CD4-positive, alpha-beta T cell (primary cell): ENCODE measurements around the gene PRKCH. TPM values are rescaled to one million over a fixed set of nuclear protein-coding genes. Genes with fewer than 3 reads are reported as not detected.
A peak's percentile ranks its signal among the peaks of the same experiment; 100 is the strongest.

Source experiments
- ATAC-seq: fragments of 200-7000 bp; cut with Tn5 transposase; one replicate; pipeline ENCODE4 v1.10.0; 2022; ENCODE audit warnings: mild to moderate bottlenecking; ENCODE audit not compliant: poor library complexity
- CTCF ChIA-PET: fragments of 350-600 bp; sonication (Branson Sonifier 250); formaldehyde crosslinking; loops from one replicate; lab custom pipeline; 2021; ENCODE audit warnings: antibody characterized with exemption, inconsistent platforms; lab: Charles Lee
- POLR2A ChIA-PET: fragments of 350-600 bp; sonication (Branson Sonifier 250); formaldehyde crosslinking; loops from one replicate; lab custom pipeline; 2021; ENCODE audit warnings: antibody characterized with exemption, inconsistent platforms; lab: Charles Lee
- DNase-seq, 14 experiments: peaks; one replicate each; pipeline ENCODE4 v3.0.0-alpha.2; 2013 to 2020; ENCODE audit warnings: mixed read lengths in 2 of 14
- H3K27ac ChIP-seq, 2 donors: one replicate each; pipeline versions ENCODE4 v1.5.1 to v1.7.0; 2013; ENCODE audit warnings: low read length in 2 of 2, low read depth in 1 of 2, mild to moderate bottlenecking in 1 of 2
- H3K27me3 ChIP-seq, 2 experiments: 1 replicate in 1 of 2; 2 replicates in 1 of 2; pipeline versions ENCODE4 v1.6.1 to v1.7.0; 2013; ENCODE audit warnings: low read length in 2 of 2, control low read depth in 1 of 2, mild to moderate bottlenecking in 1 of 2, moderate library complexity in 1 of 2; ENCODE audit not compliant: insufficient read depth in 2 of 2, control insufficient read depth in 1 of 2
- H3K36me3 ChIP-seq: one replicate; pipeline ENCODE4 v1.6.1; 2013; ENCODE audit warnings: low read length, control low read depth; ENCODE audit not compliant: insufficient read depth
- H3K4me1 ChIP-seq: one replicate; pipeline ENCODE4 v1.6.1; 2013; ENCODE audit warnings: low read length, control low read depth; ENCODE audit not compliant: insufficient read depth
- H3K4me3 ChIP-seq: one replicate; pipeline ENCODE4 v1.5.1; 2013; ENCODE audit warnings: mild to moderate bottlenecking, low read length, moderate library complexity
- H3K9me3 ChIP-seq, 2 experiments: 1 replicate in 1 of 2; 2 replicates in 1 of 2; pipeline versions ENCODE4 v1.6.1 to v1.7.0; 2013; ENCODE audit warnings: low read length in 2 of 2, mild to moderate bottlenecking in 2 of 2, control low read depth in 1 of 2, moderate library complexity in 1 of 2; ENCODE audit not compliant: control insufficient read depth in 1 of 2, insufficient read depth in 1 of 2
- H3K27ac Mint-ChIP-seq: one replicate; pipeline ENCODE4 v1.8.0; 2020; ENCODE audit warnings: mixed read lengths
- H3K27me3 Mint-ChIP-seq: one replicate; pipeline ENCODE4 v1.8.0; 2021; ENCODE audit warnings: mixed read lengths
- H3K36me3 Mint-ChIP-seq: one replicate; pipeline ENCODE4 v1.8.0; 2021; ENCODE audit warnings: low read depth, mixed read lengths
- H3K4me1 Mint-ChIP-seq: one replicate; pipeline ENCODE4 v1.8.0; 2021; ENCODE audit warnings: low read depth, mixed read lengths
- H3K4me3 Mint-ChIP-seq: one replicate; pipeline ENCODE4 v1.8.0; 2020; ENCODE audit warnings: mild to moderate bottlenecking, mixed read lengths
- H3K9me3 Mint-ChIP-seq: one replicate; pipeline ENCODE4 v1.8.0; 2020; ENCODE audit warnings: mixed read lengths
- intact Hi-C, 2 experiments: fragments of 100-400 bp; cut with DNase I in 1 of 2; cut with micrococcal nuclease in 1 of 2; formaldehyde crosslinking; loops; one replicate each; pipeline versions ENCODE4 v1.15.1 to v1.9.0; 2023 to 2025; cut with DNase I, micrococcal nuclease
- total RNA-seq, 174 experiments: library from RNA in 2 of 174; stranded (reverse) in 2 of 174; gene quantifications; one replicate each; pipeline ENCODE4 v1.2.3 and lab custom pipeline; 2021 to 2026
- TF ChIP-seq, protein P1 (sequence below): fragments of 200-600 bp; IDR thresholded peaks from one replicate; pipeline ENCODE4 v1.8.0; 2022; ENCODE audit warnings: antibody characterized with exemption, mild to moderate bottlenecking

The PRKCH gene
- total RNA-seq, 2 experiments from 2014 or later: 378 to 385 TPM

DNA sequence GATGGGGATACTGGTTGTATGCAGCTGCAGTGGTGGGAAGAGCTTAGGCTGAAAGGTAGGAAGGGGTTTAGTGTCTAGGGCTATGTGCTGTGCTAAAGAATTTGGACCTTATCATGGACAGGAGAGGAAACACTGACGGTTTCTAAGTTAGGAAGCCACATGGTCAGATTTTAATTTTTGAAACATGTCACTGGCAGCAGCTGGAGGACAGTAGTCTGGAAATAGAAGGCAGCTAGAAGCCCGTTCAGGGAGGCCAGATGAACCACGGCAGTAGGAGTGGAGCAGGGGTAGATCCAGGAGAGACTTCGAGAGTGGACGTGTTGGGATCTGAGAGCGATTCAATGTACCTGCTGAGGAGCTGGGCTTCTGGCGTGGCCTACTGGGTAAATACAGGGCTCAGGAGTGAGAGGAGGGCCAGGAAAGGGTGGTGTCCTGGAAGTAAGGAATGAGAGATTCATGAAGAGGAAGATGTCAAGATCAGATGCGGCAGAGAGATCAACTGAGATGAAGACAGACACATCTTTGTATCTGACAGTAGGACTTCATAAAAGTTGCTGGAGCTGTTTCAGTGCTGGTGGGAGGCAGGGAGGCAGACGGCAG is 64.9 kb downstream of the PRKCH start:
- POLR2A ChIA-PET: interaction anchor here (0.9 to 2.6 kb wide), 11 partner anchors 10 to 106 kb away, joined by 3 to 21 read pairs (median 5); partner anchors contain the start of genes PRKCH and TMEM30B
- Histone ChIP-seq H3K4me3 (no peak overlapping the region), H3K27ac (peak overlapping the region; percentile 44 to 72), H3K27me3 (no peaks in the 10 kb centered on the region), H3K36me3 (peaks cover 1% of the 10 kb centered on the region), H3K9me3 (no peaks in the 10 kb centered on the region), H3K4me1 (peaks cover 89% of the 10 kb centered on the region)
- ATAC-seq: no peak
- Mint-ChIP-seq H3K9me3 (no peaks in the 10 kb centered on the region), H3K27me3 (no peaks in the 10 kb centered on the region), H3K27ac (no peak overlapping the region), H3K4me3 (no peak overlapping the region), H3K4me1 (peaks cover 18% of the 10 kb centered on the region), H3K36me3 (peaks cover 14% of the 10 kb centered on the region)
- no peak for DNase-seq
- TF ChIP-seq, protein P1, sequence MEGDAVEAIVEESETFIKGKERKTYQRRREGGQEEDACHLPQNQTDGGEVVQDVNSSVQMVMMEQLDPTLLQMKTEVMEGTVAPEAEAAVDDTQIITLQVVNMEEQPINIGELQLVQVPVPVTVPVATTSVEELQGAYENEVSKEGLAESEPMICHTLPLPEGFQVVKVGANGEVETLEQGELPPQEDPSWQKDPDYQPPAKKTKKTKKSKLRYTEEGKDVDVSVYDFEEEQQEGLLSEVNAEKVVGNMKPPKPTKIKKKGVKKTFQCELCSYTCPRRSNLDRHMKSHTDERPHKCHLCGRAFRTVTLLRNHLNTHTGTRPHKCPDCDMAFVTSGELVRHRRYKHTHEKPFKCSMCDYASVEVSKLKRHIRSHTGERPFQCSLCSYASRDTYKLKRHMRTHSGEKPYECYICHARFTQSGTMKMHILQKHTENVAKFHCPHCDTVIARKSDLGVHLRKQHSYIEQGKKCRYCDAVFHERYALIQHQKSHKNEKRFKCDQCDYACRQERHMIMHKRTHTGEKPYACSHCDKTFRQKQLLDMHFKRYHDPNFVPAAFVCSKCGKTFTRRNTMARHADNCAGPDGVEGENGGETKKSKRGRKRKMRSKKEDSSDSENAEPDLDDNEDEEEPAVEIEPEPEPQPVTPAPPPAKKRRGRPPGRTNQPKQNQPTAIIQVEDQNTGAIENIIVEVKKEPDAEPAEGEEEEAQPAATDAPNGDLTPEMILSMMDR: no peak
- intact Hi-C loops: loop anchor here (5.0 to 10.0 kb wide), 3 partner anchors 49 to 449 kb away; no protein-coding TSS in a partner anchor
- CTCF ChIA-PET: interaction anchor here (0.5 to 1.5 kb wide), 4 partner anchors 15 to 95 kb away, joined by 3 to 4 read pairs (median 4); no protein-coding TSS in a partner anchor

DNA sequence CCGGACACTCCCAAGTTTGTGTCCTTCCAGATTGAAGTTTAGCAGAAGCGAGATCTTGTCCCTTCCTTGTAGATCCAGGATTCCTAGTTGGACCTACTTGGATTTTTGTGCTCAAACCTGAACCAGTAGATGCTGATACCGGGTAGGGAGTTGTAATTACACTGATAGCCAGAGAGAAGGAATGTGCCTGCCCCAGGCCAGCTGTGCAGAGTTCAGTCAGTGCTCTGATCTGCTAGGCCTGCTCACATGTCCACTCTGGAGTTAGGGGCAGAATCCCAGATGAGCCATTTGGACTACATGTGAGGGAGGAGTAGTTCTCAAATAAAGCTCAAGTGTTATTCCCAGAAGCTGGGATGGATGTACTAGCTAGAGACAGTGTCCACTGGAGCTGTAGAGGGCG is 65.7 kb downstream of the PRKCH start:
- Histone ChIP-seq H3K9me3 (no peaks in the 10 kb centered on the region), H3K4me3 (no peak overlapping the region), H3K27ac (peak overlapping the region; percentile 72), H3K4me1 (peaks cover 81% of the 10 kb centered on the region), H3K36me3 (peaks cover 9% of the 10 kb centered on the region), H3K27me3 (no peaks in the 10 kb centered on the region)
- ChIA-PET POLR2A (interaction anchor here (0.9 to 4.4 kb wide), 13 partner anchors 9 to 65 kb away, joined by 3 to 33 read pairs (median 7); partner anchors contain the start of gene PRKCH), CTCF (interaction anchor here (1.1 to 1.5 kb wide), 2 partner anchors 16 to 43 kb away, joined by 3 to 4 read pairs; no protein-coding TSS in a partner anchor)
- Mint-ChIP-seq H3K4me1 (peaks cover 26% of the 10 kb centered on the region), H3K36me3 (peaks cover 21% of the 10 kb centered on the region), H3K27me3 (no peaks in the 10 kb centered on the region), H3K4me3 (no peak overlapping the region), H3K27ac (no peak overlapping the region), H3K9me3 (no peaks in the 10 kb centered on the region)
- no peak for ATAC-seq
- TF ChIP-seq, protein P1: no peak
- intact Hi-C loops: loop anchor here (5.0 to 10.0 kb wide), 3 partner anchors 48 to 448 kb away; no protein-coding TSS in a partner anchor
- no peak for DNase-seq

DNA sequence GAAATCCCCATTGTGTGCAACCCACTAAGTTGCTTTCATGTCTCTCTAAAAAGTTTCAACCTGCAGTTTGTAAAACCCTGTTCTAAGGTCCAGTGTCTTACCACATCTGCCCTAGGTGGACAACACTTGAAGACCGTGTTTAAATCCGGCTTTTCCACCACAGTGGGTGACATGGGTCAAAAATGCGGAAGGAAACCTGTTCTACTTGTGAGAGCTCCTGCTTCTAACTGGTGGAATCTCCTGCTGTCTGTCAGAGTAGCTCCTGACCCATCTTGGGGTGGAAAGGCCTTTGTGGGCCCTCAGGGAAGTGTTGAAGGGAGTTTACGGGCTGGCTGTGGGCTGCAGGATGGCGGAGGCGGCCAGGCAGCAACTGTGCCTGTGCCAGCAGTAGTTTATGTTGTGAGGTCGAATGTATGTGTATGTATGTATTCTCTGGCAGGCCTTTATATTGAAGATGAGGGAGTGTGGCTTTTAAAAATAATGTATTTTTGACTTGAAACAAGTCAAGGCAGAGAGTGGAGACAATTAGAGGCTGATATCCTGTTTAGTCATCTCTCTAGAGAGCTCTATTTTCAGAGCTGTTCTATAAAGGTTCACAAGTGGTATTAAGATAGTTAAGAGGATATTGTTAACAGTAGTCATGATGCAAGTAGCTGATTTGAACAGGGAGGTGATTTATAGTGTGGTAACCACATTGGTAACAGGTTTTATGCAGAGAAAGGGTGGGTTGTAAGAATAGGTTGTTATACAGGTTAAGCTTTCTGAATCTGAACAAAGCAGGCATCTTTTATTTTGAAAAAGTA is 67.0 kb downstream of the PRKCH start:
- peaks cover 72% of the 10 kb centered on the region for H3K4me1 ChIP-seq

More for the DNA sequence above, 67.0 kb downstream of the PRKCH start:
- ChIA-PET CTCF (interaction anchor here (1.1 to 2.4 kb wide), 6 partner anchors 9 to 108 kb away, joined by 3 to 9 read pairs (median 4); partner anchors contain the start of gene PRKCH), POLR2A (interaction anchor here (0.7 to 4.4 kb wide), 23 partner anchors 8 to 374 kb away, joined by 3 to 40 read pairs (median 5); partner anchors contain the start of genes SNAPC1 and TMEM30B)
- no peak overlapping the region for H3K4me3 Mint-ChIP-seq
- intact Hi-C loops: loop anchor here (1.0 to 10.0 kb wide), 4 partner anchors 46 to 446 kb away; no protein-coding TSS in a partner anchor
- H3K36me3 ChIP-seq: peaks cover 18% of the 10 kb centered on the region
- no peak overlapping the region for H3K27ac Mint-ChIP-seq
- peak overlapping the region; percentile 72 for H3K27ac ChIP-seq
- DNase-seq: peak in 4 of 14 experiments; percentile 26 to 78 (median 62)
- H3K9me3 ChIP-seq: no peaks in the 10 kb centered on the region
- TF ChIP-seq, protein P1: no peak
- peaks cover 39% of the 10 kb centered on the region for H3K4me1 Mint-ChIP-seq
- no peaks in the 10 kb centered on the region for H3K27me3 ChIP-seq
- H3K36me3 Mint-ChIP-seq: peaks cover 34% of the 10 kb centered on the region
- H3K9me3 Mint-ChIP-seq: no peaks in the 10 kb centered on the region
- ATAC-seq: peak; percentile 77
- no peaks in the 10 kb centered on the region for H3K27me3 Mint-ChIP-seq
- H3K4me3 ChIP-seq: peak overlapping the region; percentile 25
